ENCODE measurements around the gene COL4A1. TPM values are rescaled to one million over a fixed set of nuclear protein-coding genes. Genes with fewer than 3 reads are reported as not detected.

Gene COL4A1
- total and polyA plus RNA-seq, 12 donors: 83.3 to 342 (median 147) TPM

DNA sequence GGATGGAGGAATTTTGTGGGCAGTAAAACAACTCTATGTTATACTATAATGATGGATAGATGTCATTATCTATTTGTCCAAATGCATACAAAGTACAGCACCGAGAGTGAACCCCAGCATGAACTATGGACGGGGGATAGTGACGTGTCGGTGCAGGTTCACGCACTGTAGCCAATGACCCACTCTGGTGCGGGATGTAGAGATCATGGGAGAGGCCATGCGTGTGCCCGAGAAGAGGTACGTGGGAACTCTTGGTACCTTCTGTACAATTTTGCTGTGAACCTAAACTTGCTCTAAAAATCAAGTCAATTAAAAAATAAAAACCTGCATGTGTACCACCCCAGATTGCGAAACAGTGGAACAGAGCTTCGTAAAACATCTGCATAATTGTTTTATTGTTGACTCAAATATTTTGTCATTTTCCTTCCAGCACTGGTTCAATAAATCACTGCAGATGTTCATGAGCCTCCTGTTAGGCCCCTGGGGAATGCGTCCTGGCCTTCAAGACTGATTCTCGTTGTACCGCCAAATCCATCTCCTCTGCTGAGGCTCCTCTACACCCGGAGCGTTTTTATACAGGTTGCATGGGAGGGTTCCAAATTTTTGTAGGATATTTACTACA, 30.9 kb downstream of the COL4A1 start:
- no peak overlapping the region for H3K4me3 ChIP-seq
- peaks cover 0 to 16% (median 0%) of the 10 kb centered on the region in 9 donors for H3K36me3 ChIP-seq
- DNase-seq (no peak), ATAC-seq (peak in 5 of 8 donors; percentile 44 to 68 (median 47))
- H3K4me1 ChIP-seq: peaks cover 4 to 100% (median 64%) of the 10 kb centered on the region in 9 donors
- TF ChIP-seq CTCF (IDR thresholded peaks at IDR 0.05): no peak
- H3K27me3 ChIP-seq: no peaks in the 10 kb centered on the region
- no peaks in the 10 kb centered on the region for H3K9me3 ChIP-seq
- peak overlapping the region in 3 of 10 donors; percentile 8 to 39 (median 19) for H3K27ac ChIP-seq
- 58 to 70% methylated on average over 16 of the region's 16 CpGs for WGBS, 2 donors
- intact Hi-C loops (cut with DNase I): no loop called here

DNA sequence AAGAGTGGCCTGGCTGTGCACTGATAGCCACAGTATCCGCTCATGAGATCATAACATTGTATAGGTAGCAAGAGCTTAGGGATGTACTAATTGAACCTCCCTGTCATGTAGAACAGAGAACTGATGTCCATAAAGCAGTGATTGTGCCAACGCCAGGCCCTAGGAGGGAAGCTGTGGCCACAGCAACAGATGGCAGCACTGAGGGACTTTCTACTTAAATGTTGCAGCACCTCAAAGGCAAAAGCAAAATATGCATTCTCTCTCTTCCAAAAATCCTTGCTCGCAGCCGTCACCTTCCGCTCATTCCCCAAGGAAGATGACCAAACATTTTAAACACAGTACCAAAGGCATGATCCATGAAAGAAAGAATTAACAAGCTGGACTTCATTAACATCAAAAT, 32.3 kb downstream of the COL4A1 start:
- TF ChIP-seq CTCF (IDR thresholded peaks at IDR 0.05): peak in 7 of 9 donors; percentile 31 to 59 (median 46)
- peaks cover 10 to 100% (median 60%) of the 10 kb centered on the region in 9 donors for H3K4me1 ChIP-seq
- intact Hi-C loops (cut with DNase I): loop anchor here in 1 of 10 donors (5.0 kb wide), 1 partner anchor 33 kb away; the partner anchor contains the start of genes COL4A1 and COL4A2
- H3K36me3 ChIP-seq: peaks cover 0 to 17% (median 0%) of the 10 kb centered on the region in 9 donors
- H3K9me3 ChIP-seq: no peaks in the 10 kb centered on the region
- WGBS, 2 donors: 52 to 58% methylated on average over 5 of the region's 5 CpGs
- ATAC-seq: peak in 6 of 8 donors; percentile 16 to 47 (median 32)
- H3K4me3 ChIP-seq: no peak overlapping the region
- DNase-seq: no peak
- H3K27ac ChIP-seq: peak overlapping the region in 3 of 10 donors; percentile 0 to 27 (median 3)
- H3K27me3 ChIP-seq: no peaks in the 10 kb centered on the region

- peaks cover 16 to 99% (median 69%) of the 10 kb centered on the region in 9 donors for H3K4me1 ChIP-seq
- DNase-seq (no peak), ATAC-seq (no peak)
- H3K27ac ChIP-seq: peak overlapping the region in 2 of 10 donors; percentile 29 to 41
- intact Hi-C loops (cut with DNase I): loop anchor here in 1 of 10 donors (5.0 kb wide), 1 partner anchor 34 kb away; the partner anchor contains the start of genes COL4A1 and COL4A2
- H3K36me3 ChIP-seq: peaks cover 0 to 20% (median 0%) of the 10 kb centered on the region in 9 donors
- H3K9me3 ChIP-seq: no peaks in the 10 kb centered on the region
- TF ChIP-seq CTCF (IDR thresholded peaks at IDR 0.05): no peak
- no peaks in the 10 kb centered on the region for H3K27me3 ChIP-seq
- H3K4me3 ChIP-seq: no peak overlapping the region
- WGBS, 2 donors: 92 to 95% methylated on average over 6 of the region's 6 CpGs
Measured at GRCh38 chr13:110273254-110273653, 33.7 kb downstream of the COL4A1 start.

GRCh38 chr13:110272651-110273050, 34.3 kb downstream of the COL4A1 start:
- Histone ChIP-seq H3K36me3 (peaks cover 0 to 24% (median 0%) of the 10 kb centered on the region in 9 donors), H3K9me3 (no peaks in the 10 kb centered on the region), H3K4me3 (no peak overlapping the region), H3K27ac (peak overlapping the region in 1 of 10 donors; percentile 3), H3K4me1 (peaks cover 16 to 99% (median 73%) of the 10 kb centered on the region in 9 donors), H3K27me3 (no peaks in the 10 kb centered on the region)
- ATAC-seq (no peak), DNase-seq (no peak)
- intact Hi-C loops (cut with DNase I): loop anchor here in 1 of 10 donors (5.0 kb wide), 1 partner anchor 35 kb away; the partner anchor contains the start of genes COL4A1 and COL4A2
- 85 to 88% methylated on average over 6 of the region's 6 CpGs for whole genome bisulfite sequencing, 2 donors
- TF ChIP-seq CTCF (IDR thresholded peaks at IDR 0.05): no peak
